H9 (cell line): Measurements from ENCODE around the gene MID1. TPM values are rescaled to one million over a fixed set of nuclear protein-coding genes. Genes with fewer than 3 reads are reported as not detected.

Experiments
- DNase-seq: peaks from one replicate; pipeline ENCODE4 v3.0.0-alpha.2; 2017
- H2AFZ ChIP-seq: one replicate; pipeline ENCODE4 v1.6.1; 2013; ENCODE audit warnings: mild to moderate bottlenecking, low read length, control low read depth, moderate library complexity
- H2AK5ac ChIP-seq: 2 replicates; pipeline ENCODE4 v1.6.1; 2013; ENCODE audit warnings: low read length, control low read depth, mixed read lengths; ENCODE audit not compliant: insufficient read length
- H2BK120ac ChIP-seq: one replicate; pipeline ENCODE4 v1.6.1; 2013; ENCODE audit warnings: low read depth, mild to moderate bottlenecking, low read length, control low read depth, inconsistent platforms; ENCODE audit not compliant: poor library complexity, severe bottlenecking
- H2BK12ac ChIP-seq: 2 replicates; pipeline ENCODE4 v1.6.1; 2013; ENCODE audit warnings: low read length, control low read depth, mixed read lengths, low read depth; ENCODE audit not compliant: insufficient read length
- H2BK15ac ChIP-seq: 2 replicates; pipeline ENCODE4 v1.6.1; 2013; ENCODE audit warnings: low read depth, low read length, control low read depth
- H2BK20ac ChIP-seq: one replicate; pipeline ENCODE4 v1.6.1; 2013; ENCODE audit warnings: low read depth, mild to moderate bottlenecking, low read length, control low read depth, inconsistent platforms; ENCODE audit not compliant: poor library complexity, severe bottlenecking
- H2BK5ac ChIP-seq: 2 replicates; pipeline ENCODE4 v1.6.1; 2013; ENCODE audit warnings: low read length, control low read depth, mixed read lengths; ENCODE audit not compliant: insufficient read length
- H3K14ac ChIP-seq: 2 replicates; pipeline ENCODE4 v1.6.1; 2013; ENCODE audit warnings: low read length, control low read depth; ENCODE audit not compliant: insufficient read depth
- H3K18ac ChIP-seq: 2 replicates; pipeline ENCODE4 v1.6.1; 2013; ENCODE audit warnings: low read depth, mild to moderate bottlenecking, mixed read lengths, low read length, control low read depth; ENCODE audit not compliant: insufficient read length
- H3K23ac ChIP-seq: 2 replicates; pipeline ENCODE4 v1.6.1; 2013; ENCODE audit warnings: low read length, control low read depth, mixed read lengths, low read depth; ENCODE audit not compliant: insufficient read length
- H3K23me2 ChIP-seq: 2 replicates; pipeline ENCODE4 v1.6.1; 2013; ENCODE audit warnings: low read depth, mild to moderate bottlenecking, mixed read lengths, low read length, control low read depth; ENCODE audit not compliant: insufficient read length, poor library complexity, severe bottlenecking
- H3K27ac ChIP-seq: 2 replicates; pipeline ENCODE4 v1.5.1; 2013; ENCODE audit warnings: low read length, control low read depth, mixed read lengths, low read depth; ENCODE audit not compliant: insufficient read length
- H3K27me3 ChIP-seq: 2 replicates; pipeline ENCODE4 v1.6.1; 2013; ENCODE audit warnings: low read length, control low read depth, inconsistent platforms; ENCODE audit not compliant: insufficient read depth
- H3K4ac ChIP-seq: 2 replicates; pipeline ENCODE4 v1.6.1; 2013; ENCODE audit warnings: low read depth, mild to moderate bottlenecking, control low read depth, inconsistent platforms, low read length, moderate library complexity
- H3K4me1 ChIP-seq: 2 replicates; pipeline ENCODE4 v1.6.1; 2013; ENCODE audit warnings: low read length, control low read depth, inconsistent platforms; ENCODE audit not compliant: insufficient read depth
- H3K4me2 ChIP-seq: 2 replicates; pipeline ENCODE4 v1.6.1; 2013; ENCODE audit warnings: low read length, control low read depth, mixed read lengths; ENCODE audit not compliant: insufficient read length, insufficient read depth
- H3K56ac ChIP-seq: 2 replicates; pipeline ENCODE4 v1.6.1; 2013; ENCODE audit warnings: low read depth, mild to moderate bottlenecking, mixed read lengths, low read length, control low read depth; ENCODE audit not compliant: insufficient read length
- H3K79me1 ChIP-seq: 2 replicates; pipeline ENCODE4 v1.6.1; 2013; ENCODE audit warnings: low read depth, mild to moderate bottlenecking, moderate library complexity, low read length, control low read depth, inconsistent platforms; ENCODE audit not compliant: insufficient read depth, poor library complexity, severe bottlenecking
- H3K79me2 ChIP-seq: 2 replicates; pipeline ENCODE4 v1.6.1; 2013; ENCODE audit warnings: low read length, control low read depth, inconsistent platforms; ENCODE audit not compliant: insufficient read depth
- H3K9ac ChIP-seq: 2 replicates; pipeline ENCODE4 v1.6.1; 2013; ENCODE audit warnings: low read length, control low read depth, mixed read lengths; ENCODE audit not compliant: insufficient read length; ENCODE audit errors: extremely low read depth
- H3K9me3 ChIP-seq: one replicate; pipeline ENCODE4 v1.6.1; 2013; ENCODE audit warnings: low read depth, low read length, inconsistent platforms; ENCODE audit not compliant: control insufficient read depth
- H3T11ph ChIP-seq: one replicate; pipeline ENCODE4 v1.6.1; 2013; ENCODE audit warnings: mild to moderate bottlenecking, low read length, control low read depth, inconsistent platforms
- H4K20me1 ChIP-seq: one replicate; pipeline ENCODE4 v1.6.1; 2013; ENCODE audit not compliant: control insufficient read depth, insufficient read length, insufficient read depth
- H4K5ac ChIP-seq: 2 replicates; pipeline ENCODE4 v1.6.1; 2013; ENCODE audit warnings: low read depth, mild to moderate bottlenecking, mixed read lengths, low read length, control low read depth; ENCODE audit not compliant: insufficient read length
- H4K8ac ChIP-seq: replicated peaks from 2 replicates; pipeline ENCODE4 v1.6.1; 2013; ENCODE audit warnings: low read length, control low read depth, mixed read lengths, low read depth; ENCODE audit not compliant: insufficient read length
- H4K91ac ChIP-seq: 2 replicates; pipeline ENCODE4 v1.6.1; 2013; ENCODE audit warnings: low read depth, mild to moderate bottlenecking, moderate library complexity, mixed read lengths, low read length, control low read depth; ENCODE audit not compliant: insufficient read length
- H3K27ac Mint-ChIP-seq, 3 experiments: 2 replicates in 2 of 3; 3 replicates in 1 of 3; pipeline ENCODE4 v1.8.0; 2020 to 2021; ENCODE audit warnings: mixed read lengths in 3 of 3, mild to moderate bottlenecking in 1 of 3, moderate library complexity in 1 of 3
- H3K27me3 Mint-ChIP-seq: 2 replicates; pipeline ENCODE4 v1.8.0; 2021; ENCODE audit warnings: low read depth, mild to moderate bottlenecking, moderate library complexity, mixed read lengths
- H3K36me3 Mint-ChIP-seq, 3 experiments: 2 replicates in 2 of 3; 3 replicates in 1 of 3; pipeline ENCODE4 v1.8.0; 2020 to 2021; ENCODE audit warnings: low read depth in 3 of 3, mixed read lengths in 3 of 3; ENCODE audit not compliant: insufficient read depth in 1 of 3
- H3K4me1 Mint-ChIP-seq, 2 experiments: 2 replicates each; pipeline ENCODE4 v1.8.0; 2020; ENCODE audit warnings: mixed read lengths in 2 of 2
- H3K4me3 Mint-ChIP-seq, 2 experiments: 2 replicates in 1 of 2; 3 replicates in 1 of 2; pipeline ENCODE4 v1.8.0; 2020 to 2021; ENCODE audit warnings: mild to moderate bottlenecking in 2 of 2, mixed read lengths in 2 of 2, moderate library complexity in 1 of 2
- H3K9me3 Mint-ChIP-seq, 2 experiments: 2 replicates in 1 of 2; 3 replicates in 1 of 2; pipeline ENCODE4 v1.8.0; 2020; ENCODE audit warnings: mild to moderate bottlenecking in 2 of 2, mixed read lengths in 2 of 2, moderate library complexity in 1 of 2
- CTCF ChIP-seq: fragments of 200-600 bp; sonication (generic); conservative IDR thresholded peaks from 3 replicates; pipeline ENCODE4 v1.8.0; 2021; ENCODE audit warnings: antibody characterized with exemption, mild to moderate bottlenecking
- WGBS: extraction: QIAGEN DNeasy Blood & Tissue Kit; methylation state at CpG from one replicate; pipeline ENCODE4 v1.1.7; 2013; ENCODE audit warnings: missing lambda C conversion rate, low lambda C conversion rate, mixed read lengths; ENCODE audit not compliant: insufficient read length; ENCODE audit errors: extremely low coverage; 5-methylcytosine and 5-hydroxymethylcytosine counted together
- total RNA-seq: library from RNA; stranded (reverse); gene quantifications from 2 replicates; pipeline ENCODE4 v1.2.1, GENCODE V29; 2021

Gene MID1
- total RNA-seq, 1 experiment from 2014 or later: 32.9 TPM

- no peak for TF ChIP-seq CTCF
- no peak overlapping the region for H3K9ac ChIP-seq
- H4K8ac ChIP-seq: no peak overlapping the region
- H2BK12ac ChIP-seq: no peak overlapping the region
- Mint-ChIP-seq H3K27me3 (no peaks in the 10 kb centered on the region), H3K4me1 (peaks cover 16 to 21% of the 10 kb centered on the region in 2 experiments), H3K4me3 (no peak overlapping the region), H3K36me3 (peaks cover 4 to 21% (median 9%) of the 10 kb centered on the region in 3 experiments; a peak in 6 of 7 replicates), H3K9me3 (peaks cover 23 to 25% of the 10 kb centered on the region in 2 experiments), H3K27ac (0 out of 7 replicates have a peak overlapping the region, but pooled peaks of 1 of the 3 experiments have one; percentile 14)
- H2BK5ac ChIP-seq: no peak overlapping the region
- no peak overlapping the region for H3K23ac ChIP-seq
- no peak overlapping the region for H2BK20ac ChIP-seq
- H3K27ac ChIP-seq: no peak overlapping the region
- peaks cover 2% of the 10 kb centered on the region; the same call in 1 of the 2 replicates for H3K4me1 ChIP-seq
- no peak overlapping the region for H4K5ac ChIP-seq
- no peak overlapping the region for H3K4ac ChIP-seq
- H4K91ac ChIP-seq: no peak overlapping the region
- H2BK15ac ChIP-seq: no peak overlapping the region
- H3K79me2 ChIP-seq: no peaks in the 10 kb centered on the region
- DNase-seq: no peak
- no peak overlapping the region for H2AK5ac ChIP-seq
- no peaks in the 10 kb centered on the region for H4K20me1 ChIP-seq
- H3K56ac ChIP-seq: no peak overlapping the region
- no peaks in the 10 kb centered on the region for H3K79me1 ChIP-seq
- H3K4me2 ChIP-seq: no peak overlapping the region
- H3K27me3 ChIP-seq: no peaks in the 10 kb centered on the region
- H2AFZ ChIP-seq: no peak overlapping the region
- H2BK120ac ChIP-seq: no peak overlapping the region
- no peaks in the 10 kb centered on the region for H3K23me2 ChIP-seq
- H3K18ac ChIP-seq: no peak overlapping the region
- no peak overlapping the region for H3T11ph ChIP-seq
- no peaks in the 10 kb centered on the region for H3K9me3 ChIP-seq
- H3K14ac ChIP-seq: no peak overlapping the region
- no CpG with 5 or more reads among the region's 6 CpGs for WGBS
Measured at GRCh38 chrX:10514891-10515290, 105.5 kb downstream of the MID1 start.
